Panc1 (cell line): ENCODE measurements around the gene IRX5. TPM values are rescaled to one million over a fixed set of nuclear protein-coding genes. Genes with fewer than 3 reads are reported as not detected.

Experiments
- ATAC-seq: fragments of 200-7000 bp; cut with Tn5 transposase; 2 replicates; pipeline ENCODE4 v1.9.1; 2020; ENCODE audit warnings: mild to moderate bottlenecking, moderate library complexity
- BruUV-seq: library from RNA; stranded (reverse); fragments of 400-500 nt; replicated peaks from 2 replicates; lab custom pipeline; 2021; lab: Mats Ljungman, UMichigan
- CTCF ChIA-PET: fragments of 300-600 bp; sonication (Branson Sonifier 250); formaldehyde crosslinking; loops from one replicate; lab custom pipeline; 2022; ENCODE audit warnings: antibody characterized with exemption; lab: Charles Lee
- POLR2A ChIA-PET: fragments of 300-600 bp; sonication (Branson Sonifier 250); formaldehyde crosslinking; loops from one replicate; lab custom pipeline; 2022; ENCODE audit warnings: antibody characterized with exemption; lab: Charles Lee
- DNase-seq: peaks from one replicate; pipeline ENCODE4 v3.0.0-alpha.2; 2010; ENCODE audit warnings: low read depth, low spot score
- H3K27ac ChIP-seq: 2 replicates; pipeline ENCODE4 v1.5.1; 2011; ENCODE audit warnings: mild to moderate bottlenecking, low read length, inconsistent platforms
- H3K27me3 ChIP-seq: fragments of 200-500 bp; sonication (Bioruptor generic); 2 replicates; pipeline ENCODE4 v1.6.0; 2014; ENCODE audit warnings: low read length, inconsistent platforms; ENCODE audit not compliant: control insufficient read depth, insufficient read depth
- H3K36me3 ChIP-seq: fragments of 200-500 bp; sonication (Bioruptor generic); 2 replicates; pipeline ENCODE4 v1.5.1; 2014; ENCODE audit warnings: inconsistent platforms, mild to moderate bottlenecking, low read length, moderate library complexity; ENCODE audit not compliant: control insufficient read depth, insufficient read depth
- H3K4me1 ChIP-seq: 2 replicates; pipeline ENCODE4 v1.5.1; 2011; ENCODE audit warnings: inconsistent platforms, mild to moderate bottlenecking, low read length, moderate library complexity; ENCODE audit not compliant: control insufficient read depth, insufficient read depth
- H3K4me3 ChIP-seq, 2 experiments: 2 replicates each; pipeline ENCODE4 v1.5.1; 2011 to 2012; ENCODE audit warnings: low read depth in 2 of 2, low read length in 2 of 2, mild to moderate bottlenecking in 2 of 2, inconsistent platforms in 1 of 2, moderate library complexity in 1 of 2
- H3K9me3 ChIP-seq: fragments of 200-500 bp; sonication (Bioruptor generic); 2 replicates; pipeline ENCODE4 v1.5.1; 2014; ENCODE audit warnings: low read depth, mild to moderate bottlenecking, inconsistent platforms, low read length, moderate library complexity; ENCODE audit not compliant: control insufficient read depth, insufficient read depth
- CTCF ChIP-seq: fragments of 450-650 bp; IDR thresholded peaks from 2 replicates; pipeline ENCODE4 v1.5.1; 2017; ENCODE audit warnings: mild to moderate bottlenecking
- POLR2AphosphoS5 ChIP-seq: IDR thresholded peaks from 2 replicates; pipeline ENCODE4 v1.6.1; 2012; ENCODE audit warnings: mild to moderate bottlenecking, low read depth, low read length, moderate library complexity
- REST ChIP-seq, 2 experiments: IDR thresholded peaks; 2 replicates each; pipeline ENCODE4 v1.6.1; 2011 to 2012; ENCODE audit warnings: low read depth in 2 of 2, control low read depth in 1 of 2, low read length in 1 of 2, mild to moderate bottlenecking in 1 of 2, moderate library complexity in 1 of 2; ENCODE audit not compliant: insufficient read depth in 1 of 2
- SIN3A ChIP-seq: IDR thresholded peaks from 2 replicates; pipeline ENCODE4 v1.6.1; 2012; ENCODE audit warnings: low read depth, mild to moderate bottlenecking, low read length, moderate library complexity, borderline replicate concordance; ENCODE audit not compliant: insufficient read depth
- TCF7L2 ChIP-seq: IDR thresholded peaks from 2 replicates; pipeline ENCODE4 v1.6.1; 2011; ENCODE audit warnings: mild to moderate bottlenecking, low read depth, low read length, inconsistent platforms
- in situ Hi-C: cut with HindIII; loops from 2 replicates; pipeline ENCODE4 v1.10.0; 2016; ENCODE audit warnings: low sequenced_read_pairs, low pct_unique_long_range_greater_than_20kb
- intact Hi-C: fragments of 100-400 bp; cut with micrococcal nuclease; formaldehyde crosslinking; loops from one replicate; pipeline ENCODE4 v1.10.0; 2022; ENCODE audit not compliant: unreplicated experiment
- total RNA-seq: library from RNA; stranded (reverse); gene quantifications from one replicate; pipeline ENCODE4 v1.2.1, GENCODE V29; 2021; ENCODE audit not compliant: unreplicated experiment

The IRX5 gene
- total RNA-seq, 1 experiment from 2014 or later: 2.7 TPM

GRCh38 chr16:54968011-54968410, 37.3 kb downstream of the IRX5 start:
- Histone ChIP-seq H3K36me3 (no peaks in the 10 kb centered on the region), H3K27ac (no peak overlapping the region), H3K27me3 (no peaks in the 10 kb centered on the region), H3K4me1 (no peaks in the 10 kb centered on the region), H3K9me3 (no peaks in the 10 kb centered on the region), H3K4me3 (no peak overlapping the region)
- in situ Hi-C loops (no loop called here), intact Hi-C loops (no loop called here)
- ATAC-seq: no peak
- POLR2A ChIA-PET: no interaction called here
- no peak for DNase-seq
- CTCF ChIA-PET: no interaction called here
- BruUV-seq: no TSS peak
- TF ChIP-seq SIN3A (no peak), REST (IDR thresholded peaks at IDR 0.05; ENCODE audit: insufficient read depth in 1 of 2, low read depth in 2 of 2, low read length in 1 of 2) (no peak), CTCF (no peak), TCF7L2 (no peak), POLR2AphosphoS5 (no peak)

GRCh38 chr16:54968784-54969183, 38.1 kb downstream of the IRX5 start:
- POLR2A ChIA-PET: no interaction called here
- no TSS peak for BruUV-seq
- Histone ChIP-seq H3K4me3 (no peak overlapping the region), H3K27ac (no peak overlapping the region), H3K27me3 (no peaks in the 10 kb centered on the region), H3K36me3 (no peaks in the 10 kb centered on the region), H3K9me3 (no peaks in the 10 kb centered on the region), H3K4me1 (no peaks in the 10 kb centered on the region)
- in situ Hi-C loops (no loop called here), intact Hi-C loops (no loop called here)
- TF ChIP-seq POLR2AphosphoS5 (no peak), TCF7L2 (no peak), REST (IDR thresholded peaks at IDR 0.05; ENCODE audit: insufficient read depth in 1 of 2, low read depth in 2 of 2, low read length in 1 of 2) (no peak), SIN3A (no peak), CTCF (no peak)
- ATAC-seq (no peak), DNase-seq (no peak)
- CTCF ChIA-PET: no interaction called here
